Measurements from ENCODE around the gene TOPBP1. TPM values are rescaled to one million over a fixed set of nuclear protein-coding genes. Genes with fewer than 3 reads are reported as not detected.
"Not testable (repeated sequence)": the region's sequence is repeated elsewhere in the genome, so short reads cannot be mapped to it uniquely, and the experiment has no call there.

Gene TOPBP1
- total RNA-seq, 1 donor from 2014 or later, result 23.4 TPM

GRCh38 chr3:133572158-133573053, 89.3 kb downstream of the TOPBP1 start:
- DNase-seq (ENCODE audit: low read depth), result no peak

GRCh38 chr3:133570937-133571320, 90.8 kb downstream of the TOPBP1 start:
- DNase-seq (ENCODE audit: low read depth), result peak; percentile 63

GRCh38 chr3:133570139-133570936, 91.4 kb downstream of the TOPBP1 start:
- DNase-seq (ENCODE audit: low read depth), result peak; percentile 95

- DNase-seq (ENCODE audit: low read depth), result peak; percentile 99
These were observed 93.3 kb downstream of the TOPBP1 start for GRCh38 chr3:133568294-133569014.

- no peak for DNase-seq (ENCODE audit: low read depth)
These were observed 97.9 kb downstream of the TOPBP1 start for GRCh38 chr3:133563816-133564215.

- no peak for DNase-seq (ENCODE audit: low read depth)
These were observed 98.6 kb downstream of the TOPBP1 start for GRCh38 chr3:133563186-133563591.

GRCh38 chr3:133562376-133562775, 99.4 kb downstream of the TOPBP1 start:
- no peak for DNase-seq (ENCODE audit: low read depth)

GRCh38 chr3:133561679-133562078, 100.1 kb downstream of the TOPBP1 start:
- DNase-seq (ENCODE audit: low read depth), result no peak

GRCh38 chr3:133551589-133551988, 110.2 kb downstream of the TOPBP1 start:
- DNase-seq (ENCODE audit: low read depth), result not testable (repeated sequence)

Other genes starting within 250 kb of the TOPBP1 start
- 314 and 534 TPM in 2 replicates for gene CDV3, start 88.3 kb downstream of the TOPBP1 start, total RNA-seq
- under 0.01 TPM in 1 of 2 replicates, not detected in the other for gene TF, start 84.5 kb upstream of the TOPBP1 start, total RNA-seq
- 64.7 and 120 TPM in 2 replicates for gene SRPRB, start 143.9 kb upstream of the TOPBP1 start, total RNA-seq
- gene RAB6B, start 233.9 kb upstream of the TOPBP1 start, total RNA-seq, result 4.3 and 5.2 TPM in 2 replicates

Data from renal cortical epithelial cell (primary cell).